IMR-90 (cell line): ENCODE measurements around the gene ARMC9. TPM values are rescaled to one million over a fixed set of nuclear protein-coding genes. Genes with fewer than 3 reads are reported as not detected.

Experiments
- ATAC-seq: fragments of 200-7000 bp; cut with Tn5 transposase; 2 replicates; pipeline ENCODE4 v1.9.1; 2020; ENCODE audit warnings: low read depth, mild to moderate bottlenecking, moderate library complexity
- BruUV-seq: library from RNA; stranded (reverse); fragments of 400-500 nt; replicated peaks from 2 replicates; lab custom pipeline; 2021; lab: Mats Ljungman, UMichigan
- CTCF ChIA-PET: fragments of 300-600 bp; formaldehyde crosslinking; extraction: SDS; loops from one replicate; lab custom pipeline; 2021; ENCODE audit warnings: antibody characterized with exemption; lab: Yijun Ruan, JAX
- POLR2A ChIA-PET: fragments of 300-600 bp; sonication (Branson Sonifier 250); formaldehyde crosslinking; loops from one replicate; lab custom pipeline; 2022; ENCODE audit warnings: antibody characterized with exemption; ENCODE audit not compliant: unreplicated experiment; lab: Charles Lee
- DNase-seq: peaks from one replicate; pipeline ENCODE4 v3.0.0; 2013
- H2AFZ ChIP-seq: replicated peaks from 2 replicates; pipeline ENCODE3; 2013; ENCODE audit warnings: low read length, mild to moderate bottlenecking; ENCODE audit not compliant: poor library complexity
- H2AK5ac ChIP-seq: 2 replicates; pipeline ENCODE4 v1.6.1; 2013; ENCODE audit warnings: low read depth, low read length, inconsistent platforms
- H2AK9ac ChIP-seq: replicated peaks from 2 replicates; pipeline ENCODE3; 2013; ENCODE audit warnings: mild to moderate bottlenecking, low read depth, low read length, moderate library complexity; ENCODE audit not compliant: poor library complexity
- H2BK120ac ChIP-seq: 2 replicates; pipeline ENCODE4 v1.6.1; 2013; ENCODE audit warnings: low read depth, low read length, inconsistent platforms
- H2BK15ac ChIP-seq: 3 replicates; pipeline ENCODE4 v1.6.1; 2013; ENCODE audit warnings: low read depth, low read length, inconsistent platforms
- H2BK20ac ChIP-seq: 2 replicates; pipeline ENCODE4 v1.6.1; 2013; ENCODE audit warnings: low read depth, mild to moderate bottlenecking, inconsistent platforms, low read length, moderate library complexity
- H2BK5ac ChIP-seq: 2 replicates; pipeline ENCODE4 v1.6.1; 2013; ENCODE audit warnings: mild to moderate bottlenecking, low read depth, low read length, inconsistent platforms; ENCODE audit not compliant: poor library complexity, severe bottlenecking
- H3K14ac ChIP-seq: replicated peaks from 2 replicates; pipeline ENCODE4 v1.6.1; 2013; ENCODE audit warnings: low read depth, low read length, inconsistent platforms
- H3K18ac ChIP-seq: 2 replicates; pipeline ENCODE4 v1.6.1; 2013; ENCODE audit warnings: low read depth, low read length, control low read depth
- H3K23ac ChIP-seq: 2 replicates; pipeline ENCODE4 v1.6.1; 2013; ENCODE audit warnings: low read depth, low read length, inconsistent platforms
- H3K27ac ChIP-seq: 2 replicates; pipeline ENCODE4 v1.5.1; 2013; ENCODE audit warnings: mild to moderate bottlenecking, control low read depth, low read length; ENCODE audit not compliant: insufficient read depth
- H3K27me3 ChIP-seq: 2 replicates; pipeline ENCODE4 v1.6.1; 2013; ENCODE audit warnings: low read length; ENCODE audit not compliant: control insufficient read depth, insufficient read depth
- H3K36me3 ChIP-seq: 2 replicates; pipeline ENCODE4 v1.6.1; 2013; ENCODE audit warnings: low read length, mixed read lengths; ENCODE audit not compliant: control insufficient read depth, insufficient read depth
- H3K4ac ChIP-seq: 2 replicates; pipeline ENCODE4 v1.6.1; 2013; ENCODE audit warnings: low read depth, low read length, inconsistent platforms
- H3K4me1 ChIP-seq: 2 replicates; pipeline ENCODE4 v1.6.1; 2013; ENCODE audit warnings: low read length, mixed read lengths; ENCODE audit not compliant: control insufficient read depth, insufficient read depth
- H3K4me2 ChIP-seq: 2 replicates; pipeline ENCODE4 v1.6.1; 2013; ENCODE audit warnings: low read depth, mild to moderate bottlenecking, control low read depth, low read length, moderate library complexity
- H3K4me3 ChIP-seq: 2 replicates; pipeline ENCODE4 v1.5.1; 2013; ENCODE audit warnings: low read depth, mild to moderate bottlenecking, control low read depth, low read length, moderate library complexity; ENCODE audit not compliant: insufficient read depth
- H3K56ac ChIP-seq: 2 replicates; pipeline ENCODE4 v1.6.1; 2013; ENCODE audit warnings: low read length, inconsistent platforms; ENCODE audit not compliant: insufficient read depth; ENCODE audit errors: extremely low read depth
- H3K79me1 ChIP-seq, 2 experiments: 2 replicates each; pipeline ENCODE4 v1.6.1; 2013; ENCODE audit warnings: low read length in 2 of 2, inconsistent platforms in 1 of 2, low read depth in 1 of 2
- H3K9ac ChIP-seq: 2 replicates; pipeline ENCODE4 v1.6.1; 2013; ENCODE audit warnings: low read depth, low read length, control low read depth
- H3K9me1 ChIP-seq: 2 replicates; pipeline ENCODE4 v1.6.1; 2013; ENCODE audit warnings: low read length, inconsistent platforms; ENCODE audit not compliant: insufficient read depth
- H3K9me3 ChIP-seq: 2 replicates; pipeline ENCODE4 v1.6.1; 2013; ENCODE audit warnings: low read length; ENCODE audit not compliant: control insufficient read depth, insufficient read depth
- H4K20me1 ChIP-seq: 2 replicates; pipeline ENCODE4 v1.6.1; 2013; ENCODE audit warnings: low read length, inconsistent platforms; ENCODE audit not compliant: insufficient read depth
- H4K5ac ChIP-seq: 2 replicates; pipeline ENCODE4 v1.6.1; 2013; ENCODE audit warnings: mild to moderate bottlenecking, low read depth, low read length, control low read depth
- H4K8ac ChIP-seq, 2 experiments: 2 replicates each; pipeline ENCODE4 v1.6.1; 2013; ENCODE audit warnings: low read depth in 2 of 2, low read length in 2 of 2, control low read depth in 1 of 2, inconsistent platforms in 1 of 2
- H4K91ac ChIP-seq: 2 replicates; pipeline ENCODE4 v1.6.1; 2013; ENCODE audit warnings: low read depth, low read length, inconsistent platforms; ENCODE audit not compliant: insufficient read depth
- CTCF ChIP-seq: conservative IDR thresholded peaks from 2 replicates; pipeline ENCODE4 v1.5.1; 2012; ENCODE audit warnings: mild to moderate bottlenecking, low read depth, low read length, improper control_type of control experiment
- ELK1 ChIP-seq: fragments of 150-350 bp; IDR thresholded peaks from 2 replicates; pipeline ENCODE4 v1.6.1; 2016; ENCODE audit warnings: low read depth, mild to moderate bottlenecking, low read length, moderate library complexity, borderline replicate concordance
- FOS ChIP-seq: fragments of 150-350 bp; IDR thresholded peaks from 2 replicates; pipeline ENCODE4 v1.6.1; 2016; ENCODE audit warnings: low read depth, low read length
- POLR2A ChIP-seq: IDR thresholded peaks from 2 replicates; pipeline ENCODE4 v1.6.1; 2012; ENCODE audit warnings: mild to moderate bottlenecking, low read depth, low read length
- RAD21 ChIP-seq: IDR thresholded peaks from 2 replicates; pipeline ENCODE4 v1.6.1; 2012; ENCODE audit warnings: low read length, improper control_type of control experiment
- RCOR1 ChIP-seq: IDR thresholded peaks from 2 replicates; pipeline ENCODE4 v1.6.1; 2012; ENCODE audit warnings: mild to moderate bottlenecking, low read length, improper control_type of control experiment; ENCODE audit not compliant: insufficient replicate concordance
- WGBS, 2 experiments: methylation state at CpG; one replicate each; pipeline versions ENCODE4 v1.1.5 to v1.1.7; 2013; ENCODE audit warnings: missing lambda C conversion rate in 2 of 2; ENCODE audit not compliant: insufficient read length in 1 of 2; ENCODE audit errors: extremely low coverage in 2 of 2; 5-methylcytosine and 5-hydroxymethylcytosine counted together
- dilution Hi-C: fragments of 300-500 bp; cut with HindIII; formaldehyde crosslinking; loops from one replicate; pipeline ENCODE4 v1.14.3; 2018; ENCODE audit warnings: low sequenced_read_pairs; ENCODE audit not compliant: unreplicated experiment
- in situ Hi-C: fragments of 300-500 bp; cut with MboI; formaldehyde crosslinking; loops from 3 replicates; pipeline ENCODE4 v1.14.3; 2019; ENCODE audit warnings: low sequenced_read_pairs, inconsistent platforms, mixed read lengths
- intact Hi-C: fragments of 100-400 bp; cut with micrococcal nuclease; formaldehyde crosslinking; loops from 2 replicates; pipeline ENCODE4 v1.10.0; 2022
- polyA plus RNA-seq, 3 experiments: library from polyadenylated mRNA; depleted of rRNA; stranded (reverse); fragments of >200 nt; gene quantifications; 2 replicates each; pipeline ENCODE4 v1.2.3, GENCODE V29; 2012; ENCODE audit warnings: low replicate concordance in 1 of 3
- total RNA-seq: library from RNA; depleted of rRNA; stranded (reverse); fragments of >200 nt; gene quantifications from 2 replicates; pipeline ENCODE4 v1.2.3, GENCODE V29; 2012

The ARMC9 gene
- total and polyA plus RNA-seq, 2 of the 4 experiments (the other 2 are of a cell fraction): 36.0 to 46.6 TPM

- Histone ChIP-seq H3K18ac (no peak overlapping the region), H3K4ac (no peak overlapping the region), H3K27ac (no peak overlapping the region), H3K23ac (no peak overlapping the region), H2AFZ (peak overlapping the region; percentile 18), H2BK20ac (no peak overlapping the region), H2BK5ac (no peak overlapping the region), H3K4me1 (no peaks in the 10 kb centered on the region), H3K9me3 (no peaks in the 10 kb centered on the region), H4K5ac (no peak overlapping the region), H3K4me2 (no peak overlapping the region), H2BK15ac (no peak overlapping the region), H2BK120ac (no peak overlapping the region), H4K91ac (no peak overlapping the region), H3K56ac (no peak overlapping the region), H2AK5ac (no peak overlapping the region), H3K14ac (no peak overlapping the region; the same call in 1 of the 2 replicates), H3K79me1 (0 out of 4 replicates have a peak, but pooled peaks cover 0 to 5% of the 10 kb centered on the region in 2 experiments), H4K20me1 (no peaks in the 10 kb centered on the region; the same call in 1 of the 2 replicates), H3K4me3 (no peak overlapping the region), H3K27me3 (no peaks in the 10 kb centered on the region), H3K9me1 (no peaks in the 10 kb centered on the region; the same call in 1 of the 2 replicates), H3K36me3 (peaks cover 16% of the 10 kb centered on the region), H3K9ac (no peak overlapping the region), H2AK9ac (no peak overlapping the region), H4K8ac (no peak overlapping the region)
- ChIA-PET CTCF (interaction anchor here (0.6 to 1.0 kb wide), 2 partner anchors 12 to 14 kb away, joined by 3 read pairs; no protein-coding TSS in a partner anchor), POLR2A (interaction anchor here (0.6 kb wide), 1 partner anchor 156 kb away, joined by 3 read pairs; the partner anchor contains the start of gene NCL)
- dilution Hi-C loops: no loop called here
- WGBS, 2 experiments: 98% methylated on average over 6 of the region's 16 CpGs; no CpG with 5 or more reads in 1 of the 2 experiments
- ATAC-seq: no peak
- intact Hi-C loops: no loop called here
- peak; percentile 48 for DNase-seq
- TF ChIP-seq FOS: 0 out of 2 replicates have a peak, but pooled peaks have one; percentile 21
- TF ChIP-seq POLR2A: no peak
- TF ChIP-seq ELK1: no peak
- TF ChIP-seq RCOR1: no peak
- no peak for TF ChIP-seq CTCF
- TF ChIP-seq RAD21: no peak
- in situ Hi-C loops: no loop called here
- no TSS peak for BruUV-seq
Observed at GRCh38 chr2:231308631-231309428, 110.4 kb downstream of the ARMC9 start.
